HG02623 (cell line): ENCODE data around the gene BRD1.
"Not testable (repeated sequence)": the region's sequence is repeated elsewhere in the genome, so short reads cannot be mapped to it uniquely, and the experiment has no call there.

ENCODE experiments used
- ATAC-seq: cut with Tn5 transposase; IDR thresholded peaks from one replicate; pipeline ENCODE4 v1.9.1; 2021; ENCODE audit warnings: moderate library complexity; ENCODE audit not compliant: unreplicated experiment

The BRD1 gene

DNA sequence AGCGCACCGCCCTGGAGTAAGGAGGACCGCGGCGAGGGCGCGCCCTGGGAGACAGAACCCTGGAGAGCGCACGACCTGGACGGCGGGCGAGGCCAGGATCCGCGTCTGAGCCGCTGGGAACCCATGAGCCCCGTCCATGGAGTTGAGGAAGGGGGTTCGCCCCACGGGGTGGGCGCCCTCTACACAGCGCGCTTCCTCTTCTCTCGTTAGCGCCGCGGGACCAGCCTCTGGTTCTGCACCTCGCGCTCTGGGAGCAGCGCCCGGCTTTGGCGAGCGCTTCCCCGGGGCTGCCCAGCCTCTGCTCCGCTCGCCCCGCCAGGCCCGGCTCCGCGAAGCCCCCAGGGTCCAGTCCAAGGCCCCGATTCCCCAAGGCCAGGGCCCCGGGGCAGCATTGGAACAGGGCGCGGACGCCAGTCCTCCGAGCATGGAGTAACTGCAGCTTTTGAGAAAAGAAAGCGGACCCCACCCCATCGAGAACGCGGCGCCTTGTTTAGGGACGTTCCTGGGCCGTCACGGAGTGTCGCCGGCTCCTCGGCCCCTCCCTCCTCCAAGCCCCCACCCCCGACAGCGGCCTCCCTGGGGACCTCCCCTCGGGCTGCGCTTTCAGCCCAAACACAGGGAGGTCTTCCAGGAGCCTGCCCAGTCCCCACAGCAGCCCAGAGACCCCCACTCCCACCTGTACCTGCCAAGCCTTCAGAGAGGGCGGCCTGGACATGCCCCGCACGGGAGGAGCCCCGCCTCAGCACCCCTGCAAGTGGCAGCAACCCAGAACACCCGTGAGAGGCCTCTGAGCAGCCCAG lies 56.2 kb downstream of the BRD1 start:
- ATAC-seq: no peak

DNA sequence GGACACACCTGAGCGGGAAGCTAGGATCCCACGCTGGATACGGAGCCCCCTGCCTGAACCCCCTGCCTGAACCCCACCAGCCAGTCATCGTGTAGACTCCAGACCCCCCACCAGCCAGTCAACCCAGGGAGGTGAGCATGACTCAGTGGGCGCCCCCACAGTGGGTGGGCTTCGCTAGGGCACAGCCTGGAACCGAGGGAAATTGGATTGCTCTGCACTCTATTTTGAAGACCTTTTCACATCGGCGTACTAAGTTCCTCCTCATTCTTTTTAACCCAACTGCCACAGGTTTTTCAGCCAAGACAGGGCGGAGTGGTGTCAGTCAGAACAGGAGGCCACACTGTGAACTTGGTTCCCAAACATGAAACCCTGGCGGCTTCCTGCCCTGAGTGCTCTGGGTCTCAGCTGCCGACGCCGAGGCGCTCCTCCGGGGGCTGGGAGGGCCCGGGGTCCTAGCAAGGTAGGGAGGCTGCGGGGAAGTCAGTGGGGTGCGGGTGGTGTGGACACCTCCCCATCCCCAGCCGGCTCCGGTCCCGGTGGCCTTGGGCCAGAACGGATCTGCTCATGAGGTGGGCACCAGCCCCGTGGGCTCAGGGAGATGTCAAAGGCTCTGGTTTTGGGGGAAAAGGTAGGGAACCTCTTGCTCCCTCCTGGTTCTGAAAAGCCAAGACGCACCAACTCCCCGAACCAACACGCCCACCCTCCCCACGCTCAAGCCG lies 57.0 kb downstream of the BRD1 start:
- ATAC-seq: no peak

DNA sequence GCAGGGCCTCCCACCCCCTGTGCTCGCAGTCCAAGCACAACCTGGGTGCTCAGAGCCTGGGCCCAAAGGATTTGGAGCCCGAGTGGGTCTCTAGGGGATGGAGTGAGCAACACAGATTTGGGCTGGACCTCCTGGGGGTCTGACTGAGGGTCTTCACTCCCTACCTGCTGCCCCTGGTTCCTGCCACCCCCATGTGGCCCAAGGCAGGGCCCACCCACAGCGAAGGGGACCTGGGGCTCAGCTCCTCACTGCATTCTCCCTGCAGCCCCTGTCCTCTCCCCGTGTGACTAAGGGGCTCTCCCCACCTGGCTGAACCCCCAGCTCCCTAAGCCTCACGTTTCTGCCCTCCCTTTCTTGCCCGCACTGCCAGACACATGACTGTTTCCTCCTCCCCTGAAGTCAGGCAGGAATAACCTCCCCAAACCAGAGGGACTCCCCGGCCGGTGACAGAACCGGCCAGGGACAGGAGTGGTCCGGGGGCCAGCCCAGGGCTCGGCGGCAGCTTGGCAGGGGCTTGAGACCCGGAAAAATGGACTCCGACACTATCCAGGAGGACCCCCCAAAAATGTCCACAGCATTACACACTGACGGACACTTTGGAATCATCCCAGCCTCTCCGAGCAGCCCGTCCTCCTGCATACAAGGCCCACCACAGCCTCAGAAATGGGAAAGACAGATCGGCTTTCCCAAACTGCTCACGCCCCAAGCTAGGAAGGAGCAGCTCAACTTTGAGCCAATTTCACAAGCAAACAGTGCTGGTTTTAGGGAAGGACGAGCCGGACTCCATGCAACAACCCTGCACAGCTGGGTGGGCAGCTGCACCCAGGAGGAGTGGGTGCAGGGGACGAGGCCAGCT lies 57.8 kb downstream of the BRD1 start:
- ATAC-seq: no peak

DNA sequence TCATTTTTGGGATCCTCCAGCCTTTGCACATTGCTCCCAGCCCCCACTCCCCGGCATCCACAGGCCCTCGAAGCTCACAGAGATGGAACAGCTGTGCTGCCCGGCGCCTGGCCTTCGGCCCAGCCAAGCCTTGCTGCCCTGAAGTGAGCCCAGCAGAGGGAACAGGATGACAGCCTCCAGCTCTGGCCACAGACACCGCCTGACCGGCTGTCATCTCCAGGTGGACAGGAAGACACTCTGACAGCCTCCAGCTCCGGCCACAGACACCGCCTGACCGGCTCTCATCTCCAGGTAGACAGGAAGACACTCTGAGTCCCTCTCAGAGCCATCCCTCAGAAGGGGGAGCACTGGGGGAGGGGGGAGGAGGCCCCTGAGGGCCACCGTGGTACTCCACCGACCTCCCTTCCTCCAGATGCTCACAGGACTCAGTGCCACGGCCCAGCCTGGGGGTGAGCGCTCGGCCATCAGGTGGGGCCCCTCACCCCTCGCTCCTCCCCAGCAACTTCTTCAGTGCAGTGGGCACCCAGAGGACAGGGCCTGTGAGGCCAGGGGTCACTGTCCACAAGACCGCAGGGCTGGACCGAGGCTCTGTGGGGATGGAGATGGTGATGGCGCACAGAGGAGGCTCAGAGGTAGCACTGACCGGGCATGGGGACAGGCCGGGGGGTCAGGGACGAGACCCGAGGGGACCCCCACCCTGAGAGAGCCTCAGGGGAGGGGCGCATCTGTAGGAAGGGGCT lies 58.6 kb downstream of the BRD1 start:
- ATAC-seq: no peak

DNA sequence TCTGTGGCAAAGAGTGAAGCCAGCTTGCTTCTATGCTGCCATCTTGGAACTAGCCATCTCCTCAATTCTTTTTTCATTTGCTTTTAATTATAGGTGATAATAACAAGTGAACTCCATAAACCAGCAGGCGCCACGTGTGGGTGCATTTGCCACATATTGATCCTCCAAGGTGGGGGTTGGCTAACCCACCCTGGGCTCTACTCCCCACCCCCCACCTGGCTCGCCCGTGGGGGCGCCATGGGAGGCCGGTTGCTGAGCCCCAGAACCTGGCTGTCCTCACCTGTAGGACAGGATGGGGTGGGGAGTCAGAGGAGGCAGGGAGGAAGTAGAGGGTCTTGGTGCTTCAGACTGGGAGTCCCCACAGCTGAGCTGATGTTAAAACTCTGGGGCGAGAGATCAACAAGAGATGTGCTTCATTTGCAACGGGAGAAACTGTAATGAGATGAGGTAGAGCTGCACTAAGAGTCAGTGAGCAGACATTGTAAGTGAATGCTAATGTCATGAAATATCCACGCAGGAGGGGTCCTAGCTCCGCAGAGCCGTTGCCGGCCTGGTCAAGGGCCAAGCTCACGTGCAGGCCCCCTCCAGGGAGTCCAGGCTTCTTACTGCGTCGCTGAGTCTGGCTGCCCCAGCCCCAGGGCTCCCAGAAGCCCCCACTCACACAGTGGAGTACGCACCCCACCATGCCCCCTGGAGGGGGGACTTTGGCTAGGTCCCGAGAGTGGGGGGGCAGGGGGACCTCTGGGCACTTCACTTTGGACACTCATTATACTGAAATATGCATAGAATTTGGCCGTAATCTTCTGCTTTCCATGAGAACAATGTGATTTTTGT lies 59.4 kb downstream of the BRD1 start:
- no peak for ATAC-seq

DNA sequence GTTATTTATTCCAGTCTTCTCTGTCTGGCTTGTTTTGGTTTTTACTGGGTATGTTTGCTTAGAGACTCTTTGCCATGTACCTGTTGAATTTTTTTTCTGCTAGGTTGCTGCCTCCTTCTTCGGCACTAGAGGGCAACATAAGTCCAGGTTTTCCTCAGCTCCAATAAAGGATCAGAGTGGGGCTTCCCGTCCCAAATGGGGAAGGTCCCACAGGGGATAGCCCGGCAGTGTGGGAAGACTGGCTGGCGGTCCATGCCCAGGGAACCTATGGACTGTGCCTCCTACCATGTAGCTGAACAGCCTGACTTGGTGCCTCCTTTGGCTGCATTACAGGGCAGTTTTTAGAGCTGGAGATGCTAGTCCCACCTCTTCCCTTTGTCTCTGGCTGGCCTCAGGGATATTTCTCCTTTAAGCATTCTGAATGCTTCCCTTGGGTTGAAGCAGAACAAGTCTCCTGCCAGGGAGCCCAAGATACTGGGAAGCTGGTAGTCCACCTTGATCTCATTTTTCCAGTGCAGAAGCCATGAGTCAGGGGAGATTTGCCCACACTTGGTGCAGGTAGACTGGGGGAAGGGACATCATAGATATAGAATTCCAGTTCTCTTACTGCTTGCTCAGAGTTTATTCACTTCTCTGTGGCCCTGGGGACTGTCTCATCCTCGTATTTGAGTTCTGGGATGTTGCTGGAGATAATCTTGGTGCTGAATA lies 60.2 kb downstream of the BRD1 start:
- no peak for ATAC-seq

DNA sequence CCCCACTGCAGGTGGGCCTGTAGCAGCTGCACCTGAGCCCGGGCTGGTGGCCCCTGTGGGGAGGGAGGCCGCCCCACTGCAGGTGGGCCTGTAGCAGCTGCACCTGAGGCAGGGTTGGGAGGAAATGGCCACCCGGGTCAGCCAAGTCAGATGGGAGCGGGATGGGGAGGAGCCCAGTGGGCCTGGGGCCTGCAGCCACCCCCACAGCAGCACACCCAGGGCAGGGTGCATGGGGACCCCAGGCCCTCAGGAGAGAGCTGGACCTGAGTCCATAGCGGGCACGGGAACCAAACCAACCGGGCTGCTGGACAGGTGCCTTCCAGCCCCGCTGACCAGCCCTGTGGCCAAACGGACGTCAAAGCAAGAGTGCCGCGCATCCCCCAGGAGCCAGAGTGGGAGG lies 61.7 kb downstream of the BRD1 start:
- no peak for ATAC-seq

DNA sequence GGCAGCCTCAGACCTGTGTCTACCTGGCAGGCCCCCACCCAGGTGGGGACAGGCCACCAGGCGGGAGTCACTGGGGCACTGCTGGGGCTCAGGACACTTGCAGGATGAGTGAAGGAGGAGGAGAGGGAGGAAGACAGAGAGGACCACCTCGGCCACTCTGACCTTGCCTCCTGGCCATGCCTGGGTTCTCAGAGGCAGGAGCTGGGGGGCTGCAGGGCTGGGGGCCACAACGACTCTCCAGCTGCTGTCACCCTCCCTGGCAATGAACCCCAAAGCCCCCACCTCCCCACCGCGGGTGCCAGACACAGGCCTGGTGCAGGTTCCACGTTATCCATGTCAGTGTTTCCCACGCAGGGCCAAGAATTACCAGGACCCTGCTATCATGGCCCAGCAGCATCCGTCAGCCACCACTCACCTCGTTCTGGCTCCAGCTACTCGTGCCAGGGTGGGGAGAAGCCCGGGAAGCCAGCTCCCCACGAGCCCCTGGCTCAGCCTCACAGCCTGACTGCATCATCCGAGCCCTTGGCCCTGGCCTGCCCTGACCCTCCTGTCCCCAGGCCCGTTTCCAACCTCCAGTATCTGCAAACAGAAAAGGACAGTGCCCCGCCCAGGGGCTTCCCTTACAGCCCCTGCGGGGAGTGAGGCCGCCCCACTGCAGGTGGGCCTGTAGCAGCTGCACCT lies 62.4 kb downstream of the BRD1 start:
- no peak for ATAC-seq

DNA sequence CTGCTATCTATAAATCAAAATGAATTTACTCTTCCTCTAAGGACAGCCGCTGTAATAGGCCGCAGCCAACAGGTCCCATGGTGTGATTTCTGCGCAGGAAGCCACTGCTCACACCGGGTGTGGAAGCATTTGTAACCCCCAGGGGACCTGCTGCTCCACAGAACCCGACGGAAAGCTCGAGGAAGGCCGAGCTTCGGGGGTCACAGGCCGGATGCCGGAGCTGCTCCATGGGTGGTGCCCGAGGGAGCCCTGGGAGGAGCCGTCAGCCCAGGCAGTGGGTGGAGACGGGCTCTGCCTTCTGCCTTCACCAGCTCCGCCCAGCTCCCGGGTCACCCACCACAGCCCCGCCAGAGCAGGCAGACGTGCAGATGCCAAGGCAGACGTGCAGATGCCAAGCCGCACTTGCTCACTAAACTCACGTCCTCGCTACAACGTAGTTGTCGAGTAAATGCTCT lies 63.5 kb downstream of the BRD1 start:
- no peak for ATAC-seq

DNA sequence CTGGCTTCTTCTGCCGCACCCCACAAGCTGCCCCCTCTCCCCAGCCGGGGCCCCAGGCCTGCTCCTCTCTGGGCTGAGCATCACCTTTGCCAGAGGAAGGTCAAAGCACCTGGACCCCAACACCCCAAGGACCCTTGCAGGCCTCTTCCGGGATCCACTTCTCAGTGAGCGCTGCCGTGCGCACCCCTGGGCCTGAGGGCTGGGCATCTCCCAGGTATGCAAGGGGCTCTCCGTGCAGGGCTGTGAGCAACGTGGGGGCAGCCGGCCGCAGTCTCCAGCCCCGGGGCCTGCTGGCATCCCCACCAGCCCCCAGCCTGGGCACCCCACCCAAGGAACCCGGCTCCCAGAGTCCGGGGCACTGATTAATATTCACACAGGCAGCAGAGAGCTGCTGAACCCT lies 64.0 kb downstream of the BRD1 start:
- ATAC-seq: no peak

DNA sequence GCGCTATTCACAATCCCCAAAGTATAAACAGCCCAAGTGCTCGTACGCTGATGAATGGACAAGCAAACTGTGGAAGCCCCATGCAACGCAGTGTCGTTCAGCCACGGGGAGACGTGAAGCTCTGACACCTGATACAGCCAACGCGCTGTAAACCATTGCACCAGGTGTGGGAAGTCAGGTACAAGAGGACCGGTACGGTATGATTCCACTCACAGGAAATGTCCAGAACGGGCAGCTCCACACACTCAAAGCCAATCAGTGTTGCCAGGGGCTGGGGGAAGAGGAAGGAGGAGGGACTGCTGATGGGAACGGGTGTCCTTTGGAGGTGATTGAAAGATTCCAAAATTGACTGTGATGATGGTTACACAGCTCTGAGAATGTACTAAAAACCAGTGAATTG lies 64.5 kb downstream of the BRD1 start:
- no peak for ATAC-seq

DNA sequence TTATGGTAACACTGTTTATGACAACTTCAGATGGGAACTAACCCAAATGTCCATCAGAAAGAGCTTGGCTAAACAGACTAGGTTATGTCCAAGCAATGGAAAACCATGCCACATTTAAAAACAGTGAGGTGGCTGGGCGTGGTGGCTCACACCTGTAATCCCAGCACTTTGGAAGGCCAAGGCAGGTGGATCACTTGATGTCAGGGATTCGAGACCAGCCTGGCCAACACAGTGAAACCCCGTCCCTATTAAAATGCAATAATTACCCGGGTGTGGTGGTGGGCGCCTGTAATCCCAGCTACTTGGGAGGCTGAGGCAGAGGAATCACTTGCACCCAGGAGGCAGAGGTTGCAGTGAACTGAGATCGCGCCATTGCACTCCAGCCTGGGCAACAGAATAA lies 65.1 kb downstream of the BRD1 start:
- not testable (repeated sequence) for ATAC-seq

DNA sequence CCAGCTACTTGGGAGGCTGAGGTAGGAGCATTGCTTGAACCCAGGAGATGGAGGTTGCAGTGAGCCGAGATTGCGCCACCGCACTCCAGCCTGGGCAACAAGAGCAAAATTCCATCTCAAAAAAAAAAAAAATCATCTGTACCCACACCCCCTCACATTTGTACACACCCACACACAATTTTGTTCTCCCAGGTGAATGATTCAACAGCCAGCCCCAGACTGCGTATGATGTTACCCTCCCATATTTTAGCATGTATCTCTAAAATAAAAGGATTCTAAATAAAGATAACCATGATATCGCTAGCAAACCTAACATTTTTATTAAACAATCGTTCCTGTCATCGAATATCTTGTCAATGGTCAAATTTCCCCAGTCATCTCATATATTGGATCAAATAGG lies 65.8 kb downstream of the BRD1 start:
- ATAC-seq: no peak

DNA sequence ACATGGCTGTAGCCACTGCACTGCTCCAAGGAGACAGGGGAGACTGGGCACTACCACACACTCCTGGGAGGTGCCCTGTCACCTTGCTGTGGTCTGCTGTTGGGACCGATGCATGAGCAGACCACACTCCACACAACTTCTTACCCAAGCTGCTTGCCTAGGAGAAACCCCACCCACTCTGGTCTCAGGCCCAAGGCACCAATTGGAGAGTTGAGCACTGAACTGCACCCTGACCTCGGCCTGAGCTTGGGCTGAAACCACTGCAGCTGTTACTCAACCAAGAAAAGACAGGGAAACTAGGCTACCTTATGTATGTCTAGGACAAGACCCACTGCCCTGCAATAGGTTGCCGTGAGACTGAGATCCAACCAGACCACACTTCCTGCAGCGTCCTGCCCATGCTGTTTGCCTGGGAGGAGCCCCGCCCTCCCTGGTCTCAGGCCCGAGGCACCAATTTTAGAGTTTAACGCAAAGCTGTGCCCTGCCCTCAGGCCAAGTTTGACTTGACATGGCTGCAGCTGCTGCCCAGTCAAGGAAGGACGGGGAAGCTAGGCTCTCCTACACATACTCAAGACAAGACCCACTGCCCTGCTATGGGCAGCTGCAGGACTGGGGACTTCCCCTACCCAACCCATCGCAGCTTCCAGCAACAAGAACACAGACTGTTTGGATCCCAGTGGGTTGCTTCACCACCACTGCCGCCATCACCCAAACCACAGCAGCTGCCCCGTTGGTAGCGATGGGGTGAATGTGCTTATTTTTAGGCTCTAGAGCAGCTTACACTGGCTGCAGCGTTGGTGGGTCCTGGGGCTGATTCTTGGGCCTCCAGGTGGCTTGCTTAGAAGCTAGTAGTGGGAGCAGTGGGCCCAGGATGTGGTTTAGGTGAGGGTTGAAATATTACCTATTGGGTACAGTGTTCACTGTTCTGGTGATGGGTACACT lies 66.8 kb downstream of the BRD1 start:
- peak; percentile 41 for ATAC-seq

DNA sequence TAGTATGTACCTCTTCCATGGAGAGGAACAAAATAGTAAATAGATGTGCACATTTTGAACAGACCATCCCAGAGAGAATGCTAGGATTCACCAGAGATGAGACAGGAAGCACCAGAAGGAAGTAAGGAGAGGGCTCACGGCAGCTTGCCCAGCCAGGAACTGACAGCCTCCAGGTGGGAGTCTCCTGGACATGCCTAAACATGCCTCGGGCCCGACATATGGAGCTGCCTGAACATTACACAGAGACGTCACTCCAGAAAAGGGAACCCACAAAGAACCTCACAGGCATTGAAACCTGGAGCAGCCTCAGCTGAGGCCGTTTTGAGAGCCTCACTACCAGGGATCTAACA lies 67.4 kb downstream of the BRD1 start:
- ATAC-seq: no peak

DNA sequence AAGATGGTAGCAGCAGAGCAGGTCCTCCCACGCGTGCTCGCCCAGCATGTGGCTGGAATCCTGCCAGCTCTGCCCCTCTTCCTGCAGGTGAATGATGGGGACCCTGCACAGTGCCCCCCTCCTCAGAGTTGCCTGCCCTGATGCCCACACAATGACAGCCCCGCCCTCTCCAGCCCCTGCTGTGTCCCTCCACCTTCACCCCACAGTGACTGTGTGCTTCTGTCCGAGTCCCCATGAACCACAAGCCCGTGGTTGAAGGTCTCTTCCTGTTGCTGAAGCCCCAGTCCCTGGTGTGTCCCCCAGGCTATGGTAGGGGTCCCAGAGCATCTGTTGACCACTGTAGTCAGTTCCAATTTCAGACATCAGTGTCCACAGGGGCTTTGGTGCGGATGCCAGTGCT lies 71.0 kb downstream of the BRD1 start:
- ATAC-seq: no peak

DNA sequence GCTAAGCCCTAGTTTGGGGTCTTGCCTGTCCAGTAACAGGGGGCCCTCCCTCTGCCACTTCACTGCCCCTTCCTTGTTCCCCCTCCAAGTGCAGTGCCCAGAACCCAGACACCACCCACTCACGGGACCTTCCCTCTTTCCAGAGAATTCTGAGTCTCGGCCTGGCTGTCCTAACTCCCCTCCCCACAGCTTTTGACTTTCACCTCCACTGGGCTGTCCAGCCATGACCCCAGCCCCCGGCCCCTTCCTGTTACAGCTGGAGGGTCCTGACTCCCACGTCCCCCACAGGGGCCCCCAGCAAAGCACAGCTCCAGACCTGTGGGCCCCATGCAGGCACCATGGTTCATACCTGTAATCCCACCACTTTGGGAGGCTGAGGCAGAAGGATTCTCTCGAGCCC lies 71.5 kb downstream of the BRD1 start:
- no peak for ATAC-seq

DNA sequence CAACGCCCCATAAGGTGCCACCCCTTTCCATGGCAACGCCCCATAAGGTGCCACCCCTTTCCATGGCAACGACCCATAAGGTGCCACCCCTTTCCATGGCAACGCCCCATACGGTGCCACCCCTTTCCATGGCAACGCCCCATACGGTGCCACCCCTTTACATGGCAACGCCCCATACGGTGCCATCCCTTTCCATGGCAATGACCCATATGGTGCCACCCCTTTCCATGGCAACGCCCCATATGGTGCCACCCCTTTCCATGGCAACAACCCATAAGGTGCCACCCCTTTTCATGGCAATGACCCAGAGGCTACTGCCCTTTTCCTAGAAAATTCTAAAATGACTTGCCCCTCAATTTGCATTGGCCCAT lies 72.1 kb downstream of the BRD1 start:
- ATAC-seq: no peak
